RPMI7951 (cell line): ENCODE data around the gene ZNF730. TPM values are rescaled to one million over a fixed set of nuclear protein-coding genes. Genes with fewer than 3 reads are reported as not detected.
A peak's percentile ranks its signal among the peaks of the same experiment; 100 is the strongest.
"Not testable (repeated sequence)": the region's sequence is repeated elsewhere in the genome, so short reads cannot be mapped to it uniquely, and the experiment has no call there.

Source experiments
- DNase-seq: peaks from one replicate; pipeline ENCODE4 v3.0.0-alpha.2; 2012; ENCODE audit warnings: low read depth
- total RNA-seq: library from RNA; depleted of rRNA; stranded (reverse); fragments of >200 nt; shearing (Covaris generic); gene quantifications from 2 replicates; pipeline ENCODE4 v1.2.3, GENCODE V29; 2014; rRNA removed

The ZNF730 gene
- 7.2 and 8.4 TPM in 2 replicates for total RNA-seq

DNA sequence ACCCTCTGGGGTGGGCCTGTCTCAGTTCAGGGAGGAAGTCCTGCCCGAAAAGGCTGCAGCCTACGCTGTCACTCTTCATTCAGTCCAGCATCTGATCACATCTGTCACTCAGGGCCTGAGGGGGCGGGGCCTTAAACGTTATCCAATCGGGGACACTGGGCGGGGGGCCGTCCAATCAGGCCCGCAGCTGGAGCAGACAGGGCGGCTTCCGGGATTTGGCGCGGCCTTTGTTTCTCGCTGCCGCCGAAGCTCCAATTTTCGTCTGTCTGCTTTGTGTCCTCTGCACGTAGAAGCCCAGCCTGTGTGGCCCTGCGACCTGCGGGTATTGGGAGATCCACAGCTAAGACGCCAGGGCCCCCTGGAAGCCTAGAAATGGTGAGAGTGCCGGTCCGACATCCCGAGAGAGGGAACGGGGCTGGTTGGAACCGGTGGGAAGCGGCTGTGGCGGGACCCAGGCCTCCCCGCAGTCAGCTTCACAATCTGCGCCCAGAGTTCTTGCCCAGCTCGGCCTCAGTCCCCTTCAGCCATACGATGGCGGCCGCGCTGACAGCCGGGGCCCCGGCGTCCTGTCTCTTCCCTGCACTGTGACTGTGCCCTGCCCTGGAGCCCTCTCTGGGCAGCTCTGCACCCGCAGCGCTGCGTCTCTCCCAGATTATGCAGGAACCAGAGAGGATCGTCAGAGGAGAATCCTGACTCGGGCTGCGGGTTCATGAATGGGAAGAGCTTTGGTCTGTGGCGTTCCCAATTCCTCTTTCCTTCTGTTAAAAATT lies at the start of gene ZNF730:
Gene ZNF730 (plus strand): TSS at position 224 of the 770 bp plus-strand sequence. CDS start 149 bp downstream, at position 373.
- peak; percentile 92 for DNase-seq

DNA sequence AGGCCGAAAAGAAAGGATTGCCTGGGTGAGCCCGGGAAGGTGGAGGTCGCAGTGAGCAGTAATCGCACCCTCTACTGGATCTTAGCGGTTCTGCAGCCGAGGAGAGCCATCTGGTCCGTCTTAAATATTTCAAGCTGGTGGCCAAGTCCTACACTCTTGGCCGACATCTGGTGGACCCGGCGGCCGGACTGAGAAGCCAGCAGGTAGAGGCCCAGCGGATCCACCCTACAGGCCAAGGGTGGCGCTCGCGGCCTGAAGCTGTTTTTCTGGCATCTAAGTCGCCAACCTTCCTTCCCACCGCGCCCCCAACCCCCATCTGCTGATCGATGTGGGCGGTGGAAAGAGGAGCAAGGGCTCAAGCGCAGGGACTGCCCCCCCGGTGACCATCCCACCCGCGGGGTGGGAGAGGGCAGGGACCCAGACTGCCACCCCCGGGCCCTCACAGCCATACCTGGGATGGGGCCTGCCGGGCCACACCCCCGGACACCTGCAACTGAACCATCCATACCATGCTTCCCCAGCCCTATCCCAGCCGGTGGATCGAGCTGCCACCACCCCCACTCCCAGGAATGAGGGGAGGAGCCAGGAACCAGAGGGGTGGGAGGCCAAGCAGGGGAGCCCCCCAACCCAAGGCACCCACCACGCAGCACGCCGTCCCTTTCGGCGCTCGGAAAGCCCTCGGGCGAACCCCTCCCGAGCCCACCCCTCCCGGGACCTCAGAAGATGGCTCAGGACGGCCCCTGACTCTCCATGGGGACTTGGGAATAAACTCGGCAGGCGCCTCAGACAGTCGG lies 46.3 kb upstream of the ZNF730 start:
- DNase-seq: peak; percentile 64

DNA sequence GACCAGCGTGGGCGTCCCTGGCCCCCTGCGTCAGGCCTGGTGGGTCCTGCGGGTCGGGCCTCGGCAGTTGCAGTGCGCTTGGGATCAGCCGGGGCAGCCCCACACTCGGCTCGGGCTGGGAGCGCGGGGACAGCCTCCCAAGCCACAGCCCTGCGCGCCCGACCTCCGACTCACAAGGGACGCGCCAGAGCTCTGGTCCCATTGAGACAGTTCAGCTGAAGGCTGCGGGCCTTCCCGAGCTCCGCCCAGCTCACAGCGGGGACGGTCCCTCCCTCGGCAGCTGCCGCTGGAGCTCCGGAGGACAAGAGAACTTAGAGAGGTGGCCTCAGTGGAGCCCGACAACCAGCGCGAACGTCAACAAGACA lies 45.7 kb upstream of the ZNF730 start:
- peak; percentile 54 for DNase-seq

DNA sequence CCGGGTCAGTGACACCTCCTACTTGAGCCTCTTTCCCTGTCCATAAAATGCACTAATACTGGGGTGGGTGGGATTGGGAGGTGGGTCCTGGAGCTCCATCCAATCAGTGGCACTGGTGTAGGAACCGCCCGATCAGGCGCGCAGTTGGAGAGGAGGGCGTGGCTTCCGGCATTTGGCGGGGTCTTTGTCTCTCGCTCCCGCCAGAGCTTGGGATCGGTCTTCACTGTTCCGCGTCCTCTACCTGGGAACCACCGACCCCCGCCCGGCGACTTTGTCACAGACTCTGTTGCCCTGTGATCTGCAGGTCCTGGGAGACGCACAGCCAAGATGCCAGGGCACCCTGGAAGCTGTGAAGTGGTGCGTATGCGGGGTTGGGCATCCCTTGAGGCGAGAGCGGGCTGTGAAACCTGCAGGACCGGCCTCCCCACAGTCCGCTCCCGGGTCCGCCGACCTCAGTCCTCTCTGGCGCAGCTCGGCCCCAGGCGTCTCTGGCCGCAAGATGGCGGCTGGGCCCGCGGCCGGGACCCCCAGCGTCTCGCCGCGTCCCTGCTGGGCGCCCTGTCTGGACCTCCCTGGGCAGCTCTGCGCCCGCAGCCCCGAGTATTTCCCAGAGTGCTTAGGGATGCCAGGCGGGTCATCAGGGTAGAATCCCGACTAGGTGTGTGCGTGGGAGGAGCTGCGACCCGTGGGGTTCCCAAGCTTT lies 41.6 kb upstream of the ZNF730 start:
- DNase-seq: peak; percentile 83

DNA sequence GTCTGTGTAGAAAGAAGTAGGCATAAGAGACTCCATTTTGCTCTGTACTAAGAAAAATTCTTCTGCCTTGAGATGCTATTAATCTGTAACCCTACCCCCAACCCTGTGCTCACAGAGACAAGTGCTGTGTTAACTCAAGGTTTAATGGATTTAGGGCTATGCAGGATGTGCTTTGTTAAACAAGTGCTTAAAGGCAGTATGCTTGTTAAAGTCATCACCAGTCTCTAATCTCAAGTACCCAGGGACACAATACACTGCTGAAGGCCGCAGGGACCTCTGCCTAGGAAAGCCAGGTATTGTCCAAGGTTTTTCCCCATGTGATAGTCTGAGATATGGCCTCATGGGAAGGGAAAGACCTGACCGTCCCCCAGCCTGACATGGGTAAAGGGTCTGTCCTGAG lies 39.0 kb upstream of the ZNF730 start:
- DNase-seq: not testable (repeated sequence)

DNA sequence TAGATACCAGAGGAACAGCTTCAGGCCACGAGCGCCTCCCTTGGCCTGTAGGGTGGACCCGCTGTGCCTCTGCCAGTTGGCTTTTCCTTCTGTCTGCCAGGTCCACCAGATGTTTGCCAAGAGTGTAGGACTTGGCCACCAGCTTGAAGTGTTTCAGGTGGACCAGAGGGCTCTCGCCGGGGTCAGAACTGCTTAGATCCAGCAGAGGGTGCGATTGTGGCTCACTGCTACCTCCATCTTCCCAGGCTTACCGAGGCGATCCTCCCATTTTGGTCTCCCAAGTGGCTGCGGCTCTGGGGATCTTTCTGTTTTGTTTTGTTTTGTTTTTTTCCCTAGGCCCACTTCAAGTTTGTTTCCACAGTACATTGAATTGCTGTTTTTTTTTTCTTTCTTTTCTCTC lies 23.0 kb upstream of the ZNF730 start:
- DNase-seq: no peak

DNA sequence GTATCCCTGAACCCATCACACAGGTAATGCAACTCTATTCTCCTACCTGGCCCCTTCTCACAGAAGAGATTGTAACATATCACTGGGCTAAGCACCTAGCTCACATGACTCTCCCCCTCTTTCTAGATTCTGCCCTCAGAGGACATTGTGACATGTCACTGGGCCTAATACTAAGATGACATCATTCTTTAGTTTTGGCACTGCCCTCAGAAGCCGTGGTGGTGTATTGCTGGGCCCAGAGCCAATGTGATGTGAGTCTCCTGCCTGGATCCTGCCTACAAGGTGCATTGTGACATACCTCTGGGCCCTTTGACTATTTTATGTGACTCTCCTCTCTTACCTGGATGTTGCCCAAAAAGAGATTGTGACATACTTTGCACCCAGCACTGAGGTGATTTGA lies 21.4 kb upstream of the ZNF730 start:
- DNase-seq: no peak

DNA sequence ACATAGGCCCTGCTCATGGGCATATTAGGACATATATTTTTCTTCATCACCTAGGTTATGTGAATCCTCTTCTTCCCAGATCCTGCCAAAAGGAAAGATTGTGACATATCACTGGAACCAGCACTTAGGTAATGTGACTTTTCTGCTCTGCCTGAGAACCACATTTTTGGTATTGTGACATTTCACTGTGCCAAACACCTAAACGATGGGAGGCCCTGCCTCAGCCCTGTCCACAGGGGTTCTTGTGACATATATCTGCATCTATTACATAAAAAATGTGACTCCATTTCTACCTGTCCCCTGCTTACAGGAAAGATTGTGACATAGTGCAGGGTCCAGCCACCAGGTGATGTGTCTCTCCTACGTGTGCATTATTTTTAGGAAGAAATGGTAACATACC lies 18.5 kb upstream of the ZNF730 start:
- no peak for DNase-seq

DNA sequence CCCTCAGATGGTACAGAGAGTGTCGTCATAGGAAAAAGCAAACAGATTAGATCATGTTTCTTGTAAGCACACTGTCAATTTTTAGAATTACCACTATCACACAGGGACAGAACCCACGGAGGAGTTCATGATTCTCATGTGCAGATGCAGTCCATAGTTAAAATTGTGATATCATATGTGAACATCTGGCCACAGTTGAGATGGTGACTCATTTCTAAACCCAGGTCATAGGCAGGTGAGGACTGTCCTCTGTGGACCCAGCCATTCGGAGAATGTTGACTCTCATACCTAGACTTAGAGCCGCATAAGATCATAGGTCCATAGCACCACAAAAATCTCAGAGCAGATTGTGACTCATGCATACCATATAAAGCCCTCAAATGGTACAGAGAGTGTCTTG lies 17.8 kb upstream of the ZNF730 start:
- no peak for DNase-seq

DNA sequence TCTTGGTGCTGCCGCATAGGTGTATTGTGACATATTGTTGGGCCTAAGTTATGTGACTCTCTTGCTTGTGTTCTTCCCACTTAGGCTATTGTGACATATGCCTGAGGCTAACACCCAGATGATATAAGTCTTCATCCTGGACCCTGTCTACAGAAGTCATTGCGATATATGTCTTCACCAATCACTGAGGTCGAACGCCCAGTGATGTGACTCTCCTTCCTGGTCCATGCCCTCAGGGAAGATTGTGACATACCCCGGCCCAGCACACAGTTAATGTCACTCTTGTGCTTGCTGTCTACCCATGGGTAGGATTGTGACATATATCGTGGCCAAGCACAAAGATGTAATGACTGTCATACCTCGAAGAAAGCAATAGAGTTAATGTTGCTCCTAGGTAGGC lies 16.9 kb upstream of the ZNF730 start:
- no peak for DNase-seq

DNA sequence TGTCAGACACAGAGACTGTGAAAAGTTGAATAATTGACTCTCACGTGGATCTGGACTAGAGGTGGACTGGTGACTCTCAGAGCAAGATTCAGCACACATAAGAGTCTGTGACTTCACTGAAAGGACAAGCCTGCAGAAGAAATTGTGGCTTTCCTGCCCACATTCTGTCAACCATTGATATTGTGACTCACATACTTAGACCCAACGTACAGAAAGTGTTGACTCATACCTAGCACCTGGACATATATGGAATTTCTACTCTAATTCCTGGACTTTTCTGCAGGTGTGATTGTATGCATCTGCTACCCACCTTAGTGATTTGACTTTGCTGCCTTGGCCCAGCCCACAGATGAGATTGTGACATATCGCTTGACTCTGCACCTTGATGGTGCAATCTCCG lies 15.6 kb upstream of the ZNF730 start:
- DNase-seq: peak; percentile 4

DNA sequence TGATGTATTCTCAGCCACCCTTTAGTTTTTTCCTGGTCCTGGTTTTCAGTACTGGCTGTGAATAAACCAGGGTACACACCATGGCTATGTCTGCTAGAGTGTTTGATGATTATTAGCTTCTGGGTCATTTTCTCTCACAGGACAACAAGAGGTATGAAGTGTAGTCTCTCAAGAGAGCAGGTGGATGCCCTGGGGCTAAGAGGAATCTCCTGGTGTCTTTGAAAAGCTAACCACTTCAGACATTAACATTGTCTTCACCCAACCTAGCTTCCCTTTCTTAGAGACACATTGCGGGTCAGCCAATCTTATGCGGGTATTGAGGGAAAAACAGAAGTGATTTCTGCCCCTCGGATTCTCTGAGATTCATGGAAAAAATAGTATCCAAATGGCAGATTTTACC lies 1.6 kb downstream of the ZNF730 start:
- DNase-seq: peak; percentile 9

DNA sequence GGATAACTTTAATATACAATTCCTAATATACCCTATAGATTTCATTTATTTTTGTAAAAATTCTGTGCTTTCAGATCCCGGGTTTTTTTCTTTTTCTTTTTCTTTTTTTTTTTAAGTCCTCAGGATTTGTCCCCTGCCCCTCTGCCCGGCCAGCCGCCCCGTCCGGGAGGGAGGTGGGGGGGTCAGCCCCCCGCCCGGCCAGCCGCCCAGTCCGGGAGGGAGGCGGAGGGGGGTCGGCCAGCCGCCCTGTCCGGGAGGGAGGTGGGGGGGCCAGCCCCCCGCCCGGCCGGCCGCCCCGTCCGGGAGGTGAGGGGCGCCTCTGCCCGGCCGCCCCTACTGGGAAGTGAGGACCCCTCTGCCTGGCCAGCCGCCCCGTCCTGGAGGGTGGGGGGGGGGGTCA lies 17.4 kb downstream of the ZNF730 start:
- not testable (repeated sequence) for DNase-seq

DNA sequence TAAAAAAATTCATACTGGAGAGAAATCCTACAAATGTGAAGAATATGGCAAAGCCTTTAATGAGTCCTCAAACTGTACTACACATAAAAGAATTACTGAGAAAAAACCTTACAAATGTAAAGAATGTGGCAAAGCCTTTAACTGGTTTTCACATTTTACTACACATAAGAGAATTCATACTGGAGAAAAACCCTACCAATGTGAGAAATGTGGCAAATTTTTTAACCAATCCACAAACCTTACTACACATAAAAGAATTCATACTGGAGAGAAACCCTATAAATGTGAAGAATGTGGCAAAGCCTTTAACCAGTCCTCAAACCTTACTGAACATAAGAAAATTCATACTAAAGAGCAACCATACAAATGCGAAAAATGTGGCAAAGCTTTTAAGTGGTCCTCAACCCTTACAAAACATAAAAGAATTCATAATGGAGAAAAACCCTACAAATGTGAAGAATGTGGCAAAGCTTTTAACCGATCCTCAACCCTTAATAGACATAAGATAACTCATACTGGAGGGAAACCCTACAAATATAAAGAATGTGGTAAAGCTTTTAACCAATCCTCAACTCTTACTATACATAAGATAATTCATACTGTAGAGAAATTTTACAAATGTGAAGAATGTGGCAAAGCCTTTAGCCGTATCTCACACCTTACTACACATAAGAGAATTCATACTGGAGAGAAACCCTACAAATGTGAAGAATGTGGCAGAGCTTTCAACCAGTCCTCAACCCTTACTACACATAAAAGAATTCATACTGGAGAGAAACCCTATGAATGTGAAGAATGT lies 29.0 kb downstream of the ZNF730 start:
- no peak for DNase-seq

DNA sequence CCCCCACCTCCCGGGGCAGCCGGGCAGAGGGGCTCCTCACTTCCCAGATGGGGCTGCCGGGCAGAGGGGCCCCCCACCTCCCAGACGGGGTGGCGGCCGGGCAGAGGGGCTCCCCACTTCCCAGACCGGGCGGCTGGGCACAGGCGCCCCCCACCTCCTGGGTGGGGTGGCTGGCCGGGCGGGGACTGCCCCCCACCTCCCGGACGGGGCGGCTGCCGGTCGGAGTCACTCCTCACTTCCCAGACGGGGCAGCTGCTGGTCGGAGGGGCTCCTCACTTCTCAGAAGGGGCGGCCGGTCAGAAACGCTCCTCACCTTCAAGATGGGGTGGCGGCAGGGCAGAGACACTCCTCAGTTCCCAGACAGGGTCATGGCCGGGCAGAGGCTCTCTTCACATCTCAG lies 43.9 kb downstream of the ZNF730 start:
- no peak for DNase-seq

DNA sequence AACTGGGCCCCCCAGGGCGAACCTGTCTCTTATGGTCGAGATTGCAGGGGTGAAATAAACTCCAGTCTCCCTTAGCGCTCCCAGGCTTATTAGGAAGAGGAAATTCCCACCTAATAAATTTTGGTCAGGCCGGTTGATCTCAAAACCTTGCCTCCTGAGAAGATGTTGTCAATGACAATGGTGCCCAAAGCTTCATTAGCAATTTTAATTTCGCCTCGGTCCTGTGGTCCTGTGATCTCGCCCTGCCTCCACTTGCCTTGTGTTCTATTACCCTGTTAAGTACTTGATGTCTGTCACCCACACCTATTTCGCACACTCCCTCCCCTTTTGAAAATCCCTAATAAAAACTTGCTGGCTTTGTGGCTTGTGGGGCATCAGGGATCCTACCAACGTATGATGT lies 51.5 kb downstream of the ZNF730 start:
- DNase-seq: not testable (repeated sequence)

DNA sequence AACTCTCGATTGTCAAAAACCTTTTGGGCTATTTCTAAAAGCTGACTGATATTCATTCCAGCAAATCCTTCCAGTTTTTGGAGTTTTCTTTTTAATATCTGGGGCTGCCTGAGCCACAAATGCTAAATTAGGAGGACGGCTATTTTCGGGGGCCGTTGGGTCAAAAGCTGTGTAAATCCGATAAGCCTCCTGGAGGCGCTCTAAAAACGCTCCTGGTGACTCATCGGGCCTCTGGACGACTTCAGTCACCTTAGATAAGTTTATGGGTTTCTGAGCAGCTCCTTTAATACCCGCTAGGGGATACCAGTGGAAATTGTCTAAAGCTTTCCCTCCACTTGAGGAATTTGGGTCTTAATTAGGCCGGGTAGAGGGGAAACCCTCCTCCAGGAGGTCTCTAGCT lies 66.4 kb downstream of the ZNF730 start:
- DNase-seq: no peak

DNA sequence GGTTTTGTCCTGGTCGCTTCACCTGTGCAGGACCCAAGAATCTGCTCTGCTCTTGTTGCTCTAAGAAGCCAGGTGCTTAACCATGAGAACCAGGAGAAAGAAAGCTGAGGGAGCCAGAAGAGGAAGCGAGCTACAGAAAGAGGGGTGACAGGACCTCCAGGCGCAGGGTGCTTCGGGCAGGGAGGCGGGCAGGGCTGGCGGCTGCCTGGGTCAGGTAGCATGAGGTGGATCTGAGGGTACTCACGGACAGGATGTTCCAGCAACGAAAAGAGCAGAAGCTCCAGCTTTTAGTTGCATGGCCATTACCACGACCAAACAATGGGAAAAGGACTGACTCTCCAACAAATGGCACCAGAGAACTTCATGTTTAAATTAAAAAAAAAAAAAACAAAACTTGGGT lies 73.5 kb downstream of the ZNF730 start:
- no peak for DNase-seq
